Neutrophil (primary cell): ENCODE data around the gene TAF1B.

Experiments used
- H3K27ac ChIP-seq: fragments of 200-600 bp; sonication (generic); 2 replicates; pipeline ENCODE4 v1.5.1; 2016; ENCODE audit warnings: mild to moderate bottlenecking, moderate library complexity
- H3K27me3 ChIP-seq: fragments of 200-600 bp; sonication (generic); 2 replicates; pipeline ENCODE4 v1.6.0; 2016; ENCODE audit warnings: mild to moderate bottlenecking
- H3K36me3 ChIP-seq: fragments of 200-600 bp; sonication (generic); 2 replicates; pipeline ENCODE4 v1.5.1; 2017
- H3K4me1 ChIP-seq, 2 experiments: fragments of 200-600 bp in 1 of 2; sonication (generic) in 1 of 2; 1 replicate in 1 of 2; 2 replicates in 1 of 2; pipeline versions ENCODE4 v1.5.1 to v1.6.1; 2013 to 2016; ENCODE audit warnings: low read depth in 1 of 2, low read length in 1 of 2, mild to moderate bottlenecking in 1 of 2, moderate library complexity in 1 of 2; ENCODE audit not compliant: control insufficient read depth in 1 of 2, insufficient read depth in 1 of 2
- H3K4me3 ChIP-seq, 2 experiments: fragments of 200-600 bp in 1 of 2; sonication (generic) in 1 of 2; 1 replicate in 1 of 2; 2 replicates in 1 of 2; pipeline ENCODE4 v1.5.1; 2013 to 2016; ENCODE audit warnings: low read depth in 1 of 2, low read length in 1 of 2, mild to moderate bottlenecking in 1 of 2, moderate library complexity in 1 of 2
- H3K9me3 ChIP-seq: fragments of 200-600 bp; sonication (generic); 2 replicates; pipeline ENCODE4 v1.5.1; 2016
- CTCF ChIP-seq: fragments of 200-600 bp; sonication (generic); IDR thresholded peaks from 2 replicates; pipeline ENCODE4 v1.5.1; 2016; ENCODE audit warnings: antibody characterized with exemption

TAF1B gene

GRCh38 chr2:9954136-9954535 lies 110.9 kb downstream of the TAF1B start:
- Histone ChIP-seq H3K9me3 (no peaks in the 10 kb centered on the region), H3K27me3 (peaks cover 88% of the 10 kb centered on the region), H3K4me1 (peaks cover 13 to 14% of the 10 kb centered on the region in 2 experiments), H3K27ac (no peak overlapping the region), H3K36me3 (no peaks in the 10 kb centered on the region), H3K4me3 (no peak overlapping the region)
- no peak for TF ChIP-seq CTCF

GRCh38 chr2:9958057-9958456 lies 114.8 kb downstream of the TAF1B start:
- Histone ChIP-seq H3K4me1 (peaks cover 0 to 2% of the 10 kb centered on the region in 2 experiments), H3K36me3 (no peaks in the 10 kb centered on the region), H3K27me3 (peaks cover 78% of the 10 kb centered on the region), H3K4me3 (no peak overlapping the region), H3K27ac (no peak overlapping the region), H3K9me3 (no peaks in the 10 kb centered on the region)
- TF ChIP-seq CTCF, result no peak

DNA sequence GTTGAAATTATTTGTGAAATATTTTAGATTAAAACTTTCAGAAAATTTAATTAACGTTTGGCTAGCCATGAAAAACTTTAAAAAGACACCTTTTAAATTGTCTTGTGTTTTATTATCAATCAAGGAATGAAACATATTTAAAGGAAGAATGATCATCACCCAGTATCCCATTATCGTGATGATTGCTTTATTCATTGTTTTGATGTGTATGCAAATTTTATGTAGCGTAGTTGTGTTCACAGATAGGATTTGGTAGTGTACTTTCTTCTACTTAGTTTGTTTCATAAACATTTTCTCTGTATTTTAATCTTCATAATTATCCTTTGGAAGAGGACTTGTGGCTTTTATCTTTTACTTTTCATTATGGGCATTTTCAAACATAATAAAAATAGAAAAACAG lies 116.0 kb downstream of the TAF1B start:
- peaks cover 66% of the 10 kb centered on the region for H3K27me3 ChIP-seq
- no peak overlapping the region for H3K4me3 ChIP-seq
- no peak overlapping the region for H3K27ac ChIP-seq
- no peaks in the 10 kb centered on the region for H3K36me3 ChIP-seq
- H3K9me3 ChIP-seq, result no peaks in the 10 kb centered on the region
- no peak for TF ChIP-seq CTCF
- peaks cover 0 to 10% of the 10 kb centered on the region in 2 experiments for H3K4me1 ChIP-seq

GRCh38 chr2:9961013-9961412 lies 117.7 kb downstream of the TAF1B start:
- TF ChIP-seq CTCF, result no peak
- Histone ChIP-seq H3K4me1 (peaks cover 13 to 24% of the 10 kb centered on the region in 2 experiments), H3K27me3 (peaks cover 49% of the 10 kb centered on the region), H3K27ac (no peak overlapping the region), H3K36me3 (no peaks in the 10 kb centered on the region), H3K4me3 (no peak overlapping the region), H3K9me3 (no peaks in the 10 kb centered on the region)

- Histone ChIP-seq H3K36me3 (no peaks in the 10 kb centered on the region), H3K4me3 (no peak overlapping the region), H3K27me3 (peaks cover 21% of the 10 kb centered on the region), H3K9me3 (no peaks in the 10 kb centered on the region), H3K27ac (no peak overlapping the region), H3K4me1 (peaks cover 13 to 24% of the 10 kb centered on the region in 2 experiments)
- no peak for TF ChIP-seq CTCF
Observed at GRCh38 chr2:9964334-9964980, 121.2 kb downstream of the TAF1B start.
